ENCODE results near the gene ACER2.

GRCh38 chr9:19446361-19446861, 37.6 kb downstream of the ACER2 start:
- TF ChIP-seq CTCF (optimal IDR thresholded peaks at IDR 0.05 in 1 of 3, IDR thresholded peaks at IDR 0.05 in 1 of 3, conservative IDR thresholded peaks at IDR 0.05 in 1 of 3; ENCODE audit: extremely low read depth in 1 of 3, insufficient read depth in 2 of 3, low read length in 3 of 3) (no peak), EZH2 (IDR thresholded peaks at IDR 0.05; ENCODE audit: low read length) (no peak)

All from keratinocyte (primary cell).